Stimulated activated CD4-positive, alpha-beta T cell treated with anti-CD3 and anti-CD28 coated beads, Interleukin-1b, Interleukin-23, amount 100 ng/mL, for 24 hours (primary cell): ENCODE measurements around the gene VEPH1.

Source experiments
- DNase-seq, 4 experiments: peaks; one replicate each; pipeline ENCODE4 v3.0.0-alpha.2; 2020; ENCODE audit warnings: low read depth in 4 of 4, low spot score in 1 of 4

The VEPH1 gene

DNA sequence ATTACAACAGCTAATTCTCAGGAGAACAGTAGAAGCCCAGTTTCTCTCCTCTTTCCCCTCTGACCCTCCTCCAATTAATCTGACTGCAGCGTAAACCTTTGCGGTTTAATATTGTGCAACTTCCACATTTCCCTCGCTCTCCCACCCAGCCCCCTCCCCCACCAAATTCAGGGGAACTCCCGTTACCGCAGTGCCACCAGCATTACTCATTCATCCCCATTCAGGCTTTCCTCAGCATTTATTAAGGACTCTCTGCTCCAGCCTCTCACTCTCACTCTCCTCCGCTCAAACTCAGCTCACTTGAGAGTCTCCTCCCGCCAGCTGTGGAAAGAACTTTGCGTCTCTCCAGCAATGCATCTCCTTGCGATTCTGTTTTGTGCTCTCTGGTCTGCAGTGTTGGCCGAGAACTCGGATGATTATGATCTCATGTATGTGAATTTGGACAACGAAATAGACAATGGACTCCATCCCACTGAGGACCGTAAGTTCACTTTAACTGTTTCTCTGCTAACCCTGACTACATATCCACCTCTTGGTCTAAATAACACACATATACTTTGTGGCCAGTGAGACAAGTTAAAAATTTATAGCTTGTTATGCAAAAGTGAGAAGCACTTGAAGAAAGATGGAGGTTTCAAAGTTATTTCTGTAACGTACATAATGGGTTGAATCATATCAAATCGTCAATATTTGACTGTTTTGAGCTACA, 66.5 kb downstream of the VEPH1 start, which contains the start of gene PTX3:
TSS of gene PTX3 (plus strand) at position 268 of the 709 bp plus-strand sequence. CDS start at position 352, 84 bp downstream.
- DNase-seq = no peak

GRCh38 chr3:157429708-157430107, 73.5 kb downstream of the VEPH1 start:
- no peak for DNase-seq

DNA sequence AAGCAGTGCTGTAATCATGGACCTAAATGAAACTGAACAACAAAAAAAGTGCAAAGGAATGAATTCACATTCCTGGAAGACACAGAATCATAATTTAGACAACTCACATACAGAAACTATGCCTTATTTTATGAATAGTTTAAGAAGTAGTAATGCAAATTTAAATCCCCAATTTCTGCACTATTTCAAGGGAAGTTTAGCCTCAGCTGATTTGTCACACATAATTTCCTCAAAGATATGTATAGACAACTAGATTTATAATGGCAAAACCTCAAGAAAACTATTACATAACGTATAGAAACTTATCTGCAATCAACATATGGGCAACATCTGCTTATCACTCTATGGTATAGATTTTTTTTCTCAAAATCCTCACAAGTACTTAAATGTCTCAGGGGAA, 74.4 kb downstream of the VEPH1 start:
- no peak for DNase-seq

DNA sequence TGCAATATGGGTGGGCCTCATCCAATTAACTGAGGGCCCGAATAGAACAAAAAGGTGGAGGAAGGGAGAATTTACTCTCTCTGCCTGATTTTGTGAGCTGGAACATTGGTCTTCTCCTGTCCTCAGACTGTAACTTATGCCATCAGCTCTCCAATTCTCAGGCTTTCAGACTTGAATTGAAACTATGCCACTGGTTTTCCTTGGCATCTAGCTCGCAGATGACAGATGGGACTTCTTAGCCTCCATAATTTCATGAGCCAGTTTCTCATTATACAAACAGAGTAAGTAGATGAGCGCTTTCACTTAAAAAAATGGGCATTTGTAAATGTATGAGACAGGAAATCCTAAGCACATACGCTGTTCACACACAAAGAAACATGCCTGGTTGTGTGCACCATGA, 75.3 kb downstream of the VEPH1 start:
- DNase-seq = no peak

DNA sequence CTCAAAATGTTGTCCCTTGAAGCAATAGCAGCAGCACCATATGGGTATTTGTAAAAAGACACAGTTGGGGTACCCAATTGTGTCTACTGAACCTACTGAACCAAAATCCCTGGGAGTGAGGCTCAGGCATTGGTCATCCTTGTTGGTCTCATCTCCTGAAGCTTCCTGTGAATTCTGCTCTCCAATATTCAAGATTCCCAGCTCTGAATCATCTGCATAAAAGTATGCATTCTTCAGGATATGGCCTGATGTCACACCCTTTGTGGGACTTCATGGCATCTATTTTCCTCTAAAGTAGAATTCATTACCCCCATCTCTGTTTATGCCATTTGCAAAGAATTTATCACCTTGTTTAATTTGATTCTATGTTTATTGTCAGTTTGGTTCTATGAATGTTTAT, 79.9 kb downstream of the VEPH1 start:
- DNase-seq = no peak

DNA sequence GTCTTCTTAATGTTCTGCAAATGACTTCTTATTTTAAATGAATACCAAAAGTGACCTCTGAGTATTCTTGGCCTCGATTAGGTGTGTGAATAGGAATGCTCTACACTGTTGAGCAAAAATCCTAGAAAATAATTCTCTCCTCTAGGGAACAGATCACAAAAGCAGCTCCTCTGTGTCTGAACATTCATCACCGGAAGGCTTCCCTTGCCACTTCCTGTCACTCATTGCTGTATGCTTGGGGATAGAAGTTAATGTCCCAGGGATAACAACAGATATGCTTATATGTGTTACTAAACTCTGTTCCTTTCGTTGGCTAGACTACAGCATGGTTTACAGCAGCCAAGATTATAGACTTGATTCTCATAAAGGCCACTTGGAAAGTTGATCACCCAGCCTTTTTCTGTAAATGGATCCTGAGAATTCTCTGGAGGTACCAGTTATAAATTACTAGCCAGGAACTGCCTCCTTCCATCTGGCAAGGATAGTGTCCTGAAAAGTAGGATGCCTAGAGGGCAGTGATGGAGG, 82.5 kb downstream of the VEPH1 start:
- DNase-seq = no peak

DNA sequence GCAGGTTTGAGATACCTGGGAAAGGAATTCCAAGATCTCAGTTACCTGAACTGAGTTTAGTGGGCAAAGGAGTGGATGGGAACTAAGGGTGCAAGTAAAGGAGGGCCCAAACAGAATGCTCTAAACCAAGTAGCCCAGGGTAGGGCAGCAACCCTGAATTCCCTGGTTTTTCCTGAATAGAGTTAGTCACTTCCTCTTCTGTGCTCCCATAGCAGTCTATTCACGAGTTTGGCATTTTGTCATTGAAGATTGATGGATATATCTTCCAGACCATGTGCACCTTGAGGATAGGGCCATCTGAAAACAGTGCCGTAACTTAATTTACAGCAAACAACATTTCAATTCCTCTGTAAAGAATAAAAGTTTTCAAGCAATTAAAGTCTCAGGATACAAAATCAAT, 85.1 kb downstream of the VEPH1 start:
- DNase-seq = no peak

DNA sequence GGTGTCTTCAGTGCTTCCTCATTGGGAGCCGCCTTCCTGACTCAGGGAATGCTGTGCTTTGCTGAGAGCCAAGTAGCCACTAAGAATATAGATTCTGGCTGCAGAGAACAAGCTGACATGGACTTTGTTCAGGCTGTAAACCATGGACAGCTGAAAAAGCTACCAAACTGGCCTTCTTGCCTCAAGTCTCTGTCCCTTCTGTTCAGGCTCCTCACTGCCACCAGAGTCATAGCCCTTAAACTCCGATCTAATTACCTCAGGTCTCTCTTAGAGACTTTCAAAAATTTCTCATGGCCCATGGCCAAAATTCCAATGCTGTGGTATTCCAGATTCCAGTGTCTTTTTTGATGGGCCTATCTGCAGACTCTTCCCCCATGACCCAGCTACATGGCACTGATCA, 86.0 kb downstream of the VEPH1 start:
- DNase-seq = no peak

DNA sequence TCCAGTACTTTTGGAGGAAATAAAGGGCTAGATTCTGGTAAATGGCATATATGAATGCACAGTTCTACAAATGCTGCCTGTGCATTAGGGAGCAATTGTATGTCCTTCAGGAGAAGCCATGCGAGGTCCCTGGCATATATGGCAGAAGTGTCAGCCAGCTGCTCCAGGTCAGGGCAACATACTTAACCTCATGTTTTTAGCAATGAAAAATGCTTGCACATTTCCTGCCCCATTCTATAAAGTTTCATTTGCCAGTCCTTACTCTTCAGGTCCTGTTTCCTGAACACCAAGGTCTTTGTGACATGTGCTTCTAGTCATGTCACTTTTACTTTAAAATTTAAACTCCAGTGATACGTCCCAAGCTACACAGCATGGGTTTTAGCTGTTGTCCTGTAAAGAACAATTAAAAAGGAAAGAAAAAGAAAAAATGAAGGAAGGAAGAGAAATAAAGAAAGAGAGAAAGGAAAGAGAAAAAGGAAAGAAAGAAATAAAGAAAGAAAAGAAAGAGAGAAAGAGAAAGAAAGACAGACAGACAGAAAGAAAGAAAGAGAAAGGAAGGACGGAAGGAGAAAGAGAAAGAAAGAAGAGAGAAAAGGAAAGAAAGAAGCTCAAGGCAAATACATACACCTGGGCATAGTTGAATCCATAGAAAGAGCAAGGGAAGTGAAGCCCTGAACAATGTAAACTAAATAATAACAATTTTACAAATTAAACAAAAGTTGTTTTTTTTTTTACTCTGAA, 86.7 kb downstream of the VEPH1 start:
- no peak for DNase-seq

GRCh38 chr3:157414861-157415260, 88.4 kb downstream of the VEPH1 start:
- no peak for DNase-seq

GRCh38 chr3:157412323-157412855, 90.8 kb downstream of the VEPH1 start:
- DNase-seq = no peak

- no peak for DNase-seq
Observed at GRCh38 chr3:157410945-157411344, 92.3 kb downstream of the VEPH1 start.

GRCh38 chr3:157409516-157409915, 93.7 kb downstream of the VEPH1 start:
- no peak for DNase-seq

GRCh38 chr3:157408499-157409149, 94.6 kb downstream of the VEPH1 start:
- no peak for DNase-seq

DNA sequence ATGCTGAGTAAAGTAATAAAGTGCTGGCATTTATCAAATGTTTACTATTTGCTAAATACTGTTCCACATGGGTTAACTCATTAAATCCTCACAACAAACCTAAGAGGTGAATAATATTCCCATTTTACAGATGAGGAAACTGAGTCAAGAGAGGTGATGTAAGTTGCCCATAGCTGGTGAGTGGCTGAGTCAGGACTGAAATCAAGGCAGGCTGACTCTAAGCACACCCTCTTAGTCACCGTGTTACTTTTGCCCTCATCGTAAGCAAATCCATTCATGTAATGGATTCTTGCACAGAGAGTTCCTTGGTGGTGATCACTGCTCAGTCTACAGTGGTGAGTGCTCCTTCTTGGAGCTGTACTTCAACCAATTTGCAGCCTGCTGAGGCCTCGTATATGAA, 95.4 kb downstream of the VEPH1 start:
- DNase-seq = no peak

DNA sequence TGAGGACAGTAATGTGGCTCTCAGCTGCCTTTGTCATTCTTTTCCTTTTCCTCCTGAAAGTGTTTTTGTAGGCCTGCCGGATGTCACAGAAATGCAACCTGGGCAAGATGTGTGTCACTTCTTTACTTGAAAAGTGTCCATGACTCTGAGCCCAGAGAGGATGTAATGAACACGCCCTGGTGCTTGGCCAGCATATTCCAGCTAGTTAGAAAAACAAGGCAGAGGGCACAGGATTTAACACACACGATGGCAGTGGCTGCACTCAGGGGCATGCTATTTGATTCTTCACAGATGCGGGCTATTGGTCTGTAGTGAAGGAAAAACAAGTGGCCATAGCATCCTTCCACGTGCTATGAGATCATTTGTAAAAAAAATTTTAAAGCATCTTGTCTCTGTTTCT, 96.8 kb downstream of the VEPH1 start:
- DNase-seq = no peak

DNA sequence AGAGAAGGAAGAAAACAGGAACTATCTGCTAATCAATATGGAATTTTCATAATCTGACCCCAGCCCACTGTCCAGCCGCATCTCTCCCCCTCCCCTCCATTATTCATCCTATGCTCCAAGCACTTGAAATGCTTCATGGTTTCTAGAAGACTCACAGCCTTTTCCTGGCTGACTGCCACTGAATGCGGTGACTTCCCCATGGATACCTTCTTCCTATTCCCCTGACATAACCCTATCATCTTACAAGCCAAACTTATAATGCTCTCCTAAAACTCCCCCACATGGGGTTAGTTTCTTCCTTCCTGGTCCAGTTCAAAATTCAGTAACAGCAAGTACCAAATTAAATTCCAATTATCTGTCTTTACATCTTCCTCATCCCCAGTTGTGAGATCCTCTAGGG, 97.8 kb downstream of the VEPH1 start:
- no peak for DNase-seq

- DNase-seq = no peak
Observed at GRCh38 chr3:157404381-157404780, 98.8 kb downstream of the VEPH1 start.

DNA sequence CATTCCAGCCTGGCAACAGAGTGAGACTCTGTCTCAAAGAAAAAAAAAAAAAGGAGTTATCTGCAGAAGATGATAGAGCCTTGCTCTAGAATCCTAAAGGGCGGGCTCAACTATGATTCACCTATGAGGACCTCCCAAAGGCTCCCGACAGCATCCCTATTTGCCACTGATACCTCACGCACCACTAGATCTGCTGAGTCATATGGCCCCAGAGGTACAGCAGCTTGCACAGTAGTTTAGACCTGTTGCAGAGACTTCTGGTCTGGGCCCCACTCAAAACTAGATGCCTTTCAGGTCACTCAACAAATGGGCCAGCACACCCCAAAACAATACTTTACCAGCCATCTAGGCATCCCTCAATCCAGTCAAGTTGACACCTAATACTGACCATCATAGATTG, 104.6 kb downstream of the VEPH1 start:
- no peak for DNase-seq

GRCh38 chr3:157394411-157394810, 108.8 kb downstream of the VEPH1 start:
- no peak for DNase-seq

DNA sequence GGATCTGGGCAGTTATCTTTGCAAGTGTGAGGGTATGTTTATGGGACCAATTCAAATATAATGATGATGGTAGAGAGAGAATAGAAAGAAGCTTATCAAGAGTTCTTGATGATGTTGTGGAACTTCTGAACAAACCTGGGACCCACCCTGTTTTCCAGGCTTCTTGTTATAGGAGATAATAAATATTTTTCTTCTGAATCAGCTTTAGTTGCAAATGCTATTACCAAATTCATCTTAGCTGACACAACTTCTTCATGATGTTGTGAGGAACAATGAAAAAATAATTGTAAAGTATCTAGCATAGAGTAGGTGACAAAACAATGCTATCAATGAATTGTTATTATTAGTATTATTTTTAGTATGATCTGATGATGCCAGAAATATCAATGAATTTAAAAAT, 110.1 kb downstream of the VEPH1 start:
- no peak for DNase-seq

DNA sequence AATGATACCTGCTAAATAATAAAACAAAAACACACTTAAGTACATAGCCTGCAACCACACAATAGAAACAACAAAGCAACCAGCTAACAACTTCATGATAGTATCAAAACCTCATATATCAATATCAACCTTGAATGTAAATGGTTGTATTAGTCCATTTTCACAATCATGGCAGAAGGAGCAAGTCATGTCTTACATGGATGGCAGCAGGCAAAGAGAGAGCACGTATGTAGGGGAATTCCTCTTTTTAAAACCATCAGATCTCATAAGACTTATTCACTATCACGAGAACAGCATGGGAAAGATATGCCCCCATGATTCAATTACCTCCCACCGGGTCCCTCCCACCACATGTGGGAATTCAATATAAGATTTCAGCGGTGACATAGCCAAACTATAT, 111.1 kb downstream of the VEPH1 start:
- no peak for DNase-seq
